ENCODE data around the gene GRHL1.

GRHL1 gene

DNA sequence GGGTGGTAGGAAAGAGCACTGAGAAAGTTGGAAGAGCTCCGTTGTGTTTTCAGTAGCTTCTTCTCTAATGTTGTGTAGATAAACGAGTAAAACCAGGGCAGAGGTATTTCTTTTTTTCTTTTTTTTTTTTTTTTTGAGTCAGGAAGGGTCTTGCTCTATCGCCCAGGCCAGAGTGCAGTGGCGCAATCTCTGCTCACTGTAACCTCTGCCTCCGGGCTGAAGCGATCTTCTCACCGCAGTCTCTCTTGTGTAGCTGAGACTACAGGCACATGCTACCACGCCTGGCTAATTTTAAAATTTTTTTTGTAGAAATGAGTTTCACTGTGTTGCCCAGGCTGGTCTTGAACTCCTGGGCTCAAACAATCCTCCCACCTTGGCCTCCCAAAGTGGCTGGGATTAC lies 6.6 kb downstream of the GRHL1 start:
- H3K27me3 ChIP-seq (ENCODE audit: insufficient read depth, insufficient read length): peaks cover 20% of the 10 kb centered on the region
- TF ChIP-seq YY1 (IDR thresholded peaks at IDR 0.05; ENCODE audit: insufficient read depth, insufficient read length) (no peak), SUZ12 (IDR thresholded peaks at IDR 0.05; ENCODE audit: extremely low read depth, insufficient read depth, insufficient read length) (no peak), ZNF274 (IDR thresholded peaks at IDR 0.05; ENCODE audit: low read depth, low read length) (no peak)

GRCh38 chr2:9959262-9959661 lies 7.8 kb downstream of the GRHL1 start:
- TF ChIP-seq YY1 (IDR thresholded peaks at IDR 0.05; ENCODE audit: insufficient read depth, insufficient read length): no peak
- no peak for TF ChIP-seq ZNF274 (IDR thresholded peaks at IDR 0.05; ENCODE audit: low read depth, low read length)
- TF ChIP-seq SUZ12 (IDR thresholded peaks at IDR 0.05; ENCODE audit: extremely low read depth, insufficient read depth, insufficient read length): no peak
- no peak overlapping the region for H3K4me3 ChIP-seq (ENCODE audit: insufficient read length, low read depth)
- H3K27me3 ChIP-seq (ENCODE audit: insufficient read depth, insufficient read length): peaks cover 9% of the 10 kb centered on the region
- no peak overlapping the region for H3K9ac ChIP-seq (ENCODE audit: insufficient read length, low read depth)
- no peaks in the 10 kb centered on the region for H3K36me3 ChIP-seq (ENCODE audit: insufficient read depth, insufficient read length, low read length)
- DNase-seq (ENCODE audit: low read depth, low spot score): no peak
- no peaks in the 10 kb centered on the region for H3K9me3 ChIP-seq (ENCODE audit: insufficient read depth, low read length)
- H3K4me1 ChIP-seq (ENCODE audit: insufficient read depth, insufficient read length): no peaks in the 10 kb centered on the region

More for the DNA sequence above, 6.6 kb downstream of the GRHL1 start:
- no peaks in the 10 kb centered on the region for H3K4me1 ChIP-seq (ENCODE audit: insufficient read depth, insufficient read length)
- no peaks in the 10 kb centered on the region for H3K36me3 ChIP-seq (ENCODE audit: insufficient read depth, insufficient read length, low read length)
- no peak for DNase-seq (ENCODE audit: low read depth, low spot score)
- no peak overlapping the region for H3K9ac ChIP-seq (ENCODE audit: insufficient read length, low read depth)
- H3K9me3 ChIP-seq (ENCODE audit: insufficient read depth, low read length): no peaks in the 10 kb centered on the region
- H3K4me3 ChIP-seq (ENCODE audit: insufficient read length, low read depth): no peak overlapping the region

DNA sequence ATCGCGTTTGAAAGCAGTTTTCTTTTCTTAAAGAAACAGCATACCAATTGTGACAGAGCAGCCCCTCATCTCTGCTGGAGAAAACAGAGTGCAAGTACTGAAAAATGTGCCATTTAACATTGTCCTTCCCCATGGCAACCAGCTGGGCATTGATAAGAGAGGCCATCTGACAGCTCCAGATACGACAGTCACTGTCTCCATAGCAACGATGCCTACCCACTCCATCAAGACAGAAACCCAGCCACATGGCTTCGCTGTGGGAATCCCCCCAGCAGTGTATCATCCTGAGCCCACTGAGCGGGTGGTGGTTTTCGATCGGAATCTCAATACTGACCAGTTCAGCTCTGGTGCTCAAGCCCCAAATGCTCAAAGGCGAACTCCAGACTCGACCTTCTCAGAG lies 9.5 kb downstream of the GRHL1 start:
- TF ChIP-seq SUZ12 (IDR thresholded peaks at IDR 0.05; ENCODE audit: extremely low read depth, insufficient read depth, insufficient read length) (no peak), YY1 (IDR thresholded peaks at IDR 0.05; ENCODE audit: insufficient read depth, insufficient read length) (no peak), ZNF274 (IDR thresholded peaks at IDR 0.05; ENCODE audit: low read depth, low read length) (no peak)

DNA sequence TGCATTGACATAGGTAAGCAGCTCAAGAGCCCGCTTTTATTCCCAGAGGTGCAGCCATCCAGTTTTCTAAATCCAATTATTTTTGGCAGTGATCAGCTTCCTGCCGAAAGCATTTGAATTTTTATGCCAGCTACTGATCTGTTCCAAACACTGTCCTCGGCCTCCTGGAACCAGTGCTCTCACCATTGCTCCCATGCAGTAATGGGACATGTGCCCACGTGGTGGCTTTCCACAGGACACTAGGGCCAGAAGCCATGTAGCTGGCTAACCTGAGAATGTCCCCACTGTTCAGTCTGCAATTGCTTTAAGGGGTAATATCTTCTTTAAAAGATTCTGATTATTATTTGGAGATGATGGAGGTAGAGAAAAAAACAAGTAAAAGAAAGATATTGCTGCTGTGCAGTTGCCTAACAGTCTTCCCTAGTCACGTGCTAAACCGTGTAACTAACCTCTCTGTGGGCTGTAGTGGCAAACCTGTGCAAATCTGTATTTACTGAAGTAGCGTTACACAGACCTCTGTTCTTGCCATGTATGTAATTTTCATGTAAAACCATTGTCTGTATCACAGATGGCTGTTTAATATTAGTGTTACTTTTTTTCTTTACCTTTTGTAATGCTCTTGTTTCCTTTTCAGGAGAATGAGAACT lies 13.0 kb downstream of the GRHL1 start:
- DNase-seq (ENCODE audit: low read depth, low spot score): no peak
- Histone ChIP-seq H3K4me1 (ENCODE audit: insufficient read depth, insufficient read length) (no peaks in the 10 kb centered on the region), H3K27me3 (ENCODE audit: insufficient read depth, insufficient read length) (no peaks in the 10 kb centered on the region), H3K36me3 (ENCODE audit: insufficient read depth, insufficient read length, low read length) (no peaks in the 10 kb centered on the region), H3K9ac (ENCODE audit: insufficient read length, low read depth) (no peak overlapping the region), H3K4me3 (ENCODE audit: insufficient read length, low read depth) (no peak overlapping the region), H3K9me3 (ENCODE audit: insufficient read depth, low read length) (no peaks in the 10 kb centered on the region)
- TF ChIP-seq ZNF274 (IDR thresholded peaks at IDR 0.05; ENCODE audit: low read depth, low read length) (no peak), SUZ12 (IDR thresholded peaks at IDR 0.05; ENCODE audit: extremely low read depth, insufficient read depth, insufficient read length) (no peak), YY1 (IDR thresholded peaks at IDR 0.05; ENCODE audit: insufficient read depth, insufficient read length) (no peak)

More for the DNA sequence above, 9.5 kb downstream of the GRHL1 start:
- Histone ChIP-seq H3K4me1 (ENCODE audit: insufficient read depth, insufficient read length) (no peaks in the 10 kb centered on the region), H3K36me3 (ENCODE audit: insufficient read depth, insufficient read length, low read length) (no peaks in the 10 kb centered on the region), H3K4me3 (ENCODE audit: insufficient read length, low read depth) (no peak overlapping the region), H3K27me3 (ENCODE audit: insufficient read depth, insufficient read length) (no peaks in the 10 kb centered on the region), H3K9me3 (ENCODE audit: insufficient read depth, low read length) (no peaks in the 10 kb centered on the region), H3K9ac (ENCODE audit: insufficient read length, low read depth) (no peak overlapping the region)
- DNase-seq (ENCODE audit: low read depth, low spot score): no peak

DNA sequence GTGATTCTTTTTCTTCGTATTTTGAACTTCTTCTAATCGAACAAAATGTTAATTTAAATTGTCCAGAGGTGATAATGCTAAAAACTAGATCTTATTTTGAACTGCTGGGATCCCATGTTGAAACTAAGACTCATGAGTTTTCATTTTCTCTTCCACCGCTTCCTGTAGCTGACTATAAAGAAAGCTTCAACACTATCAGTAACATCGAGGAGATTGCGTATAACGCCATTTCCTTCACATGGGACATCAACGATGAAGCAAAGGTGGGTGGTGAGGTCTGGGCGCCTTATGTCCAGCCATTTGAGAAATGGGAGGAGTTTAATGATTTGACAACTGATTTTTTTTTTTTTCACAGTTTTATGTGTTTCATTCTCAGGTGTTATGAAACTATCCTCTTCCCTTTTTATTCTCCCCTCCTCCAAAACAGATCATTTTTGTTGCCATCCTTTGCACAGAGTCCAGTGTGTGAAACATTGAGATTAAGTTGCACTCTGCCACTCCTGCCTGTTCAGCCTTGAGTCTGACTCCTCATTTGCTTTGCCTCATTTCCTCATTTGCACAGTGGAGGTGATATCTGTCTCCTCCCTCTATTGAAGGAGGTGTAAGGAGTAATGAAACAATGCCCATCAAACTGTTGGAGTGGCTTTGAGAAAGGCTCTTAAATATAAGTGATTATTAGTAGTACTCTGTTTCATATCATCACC lies 13.8 kb downstream of the GRHL1 start:
- H3K9ac ChIP-seq (ENCODE audit: insufficient read length, low read depth): no peak overlapping the region
- no peak for DNase-seq (ENCODE audit: low read depth, low spot score)
- no peaks in the 10 kb centered on the region for H3K36me3 ChIP-seq (ENCODE audit: insufficient read depth, insufficient read length, low read length)
- H3K4me1 ChIP-seq (ENCODE audit: insufficient read depth, insufficient read length): no peaks in the 10 kb centered on the region
- H3K9me3 ChIP-seq (ENCODE audit: insufficient read depth, low read length): no peaks in the 10 kb centered on the region
- H3K4me3 ChIP-seq (ENCODE audit: insufficient read length, low read depth): no peak overlapping the region
- no peak for TF ChIP-seq SUZ12 (IDR thresholded peaks at IDR 0.05; ENCODE audit: extremely low read depth, insufficient read depth, insufficient read length)
- TF ChIP-seq YY1 (IDR thresholded peaks at IDR 0.05; ENCODE audit: insufficient read depth, insufficient read length): no peak
- no peak for TF ChIP-seq ZNF274 (IDR thresholded peaks at IDR 0.05; ENCODE audit: low read depth, low read length)
- H3K27me3 ChIP-seq (ENCODE audit: insufficient read depth, insufficient read length): no peaks in the 10 kb centered on the region

DNA sequence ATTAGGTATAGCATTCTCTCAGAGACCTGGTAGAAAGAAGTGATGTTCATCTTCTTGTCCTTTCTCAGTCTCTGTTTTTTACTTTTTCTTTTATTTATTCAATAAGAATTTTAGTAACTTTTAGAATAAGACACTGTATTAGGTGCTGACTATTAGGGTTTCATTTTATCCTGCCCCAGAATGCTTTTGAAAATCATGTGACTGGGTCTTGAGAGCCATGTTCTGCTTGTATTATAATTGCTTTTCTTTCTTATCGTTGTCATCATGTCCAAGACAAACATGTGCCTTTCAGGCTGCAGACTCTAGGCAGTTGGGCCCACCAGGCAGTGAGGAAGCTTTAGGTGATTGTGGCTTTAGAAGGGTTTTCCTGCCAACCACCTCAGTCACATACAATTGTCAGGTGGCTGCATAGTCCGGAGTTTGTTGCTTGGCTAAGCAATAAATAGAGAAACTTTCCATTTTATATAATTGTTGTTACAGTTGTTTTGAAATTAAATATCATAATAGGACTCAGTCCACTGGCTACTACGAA lies 15.1 kb downstream of the GRHL1 start:
- H3K9ac ChIP-seq (ENCODE audit: insufficient read length, low read depth): no peak overlapping the region
- no peak for DNase-seq (ENCODE audit: low read depth, low spot score)
- no peaks in the 10 kb centered on the region for H3K9me3 ChIP-seq (ENCODE audit: insufficient read depth, low read length)
- H3K4me1 ChIP-seq (ENCODE audit: insufficient read depth, insufficient read length): no peaks in the 10 kb centered on the region
- no peak overlapping the region for H3K4me3 ChIP-seq (ENCODE audit: insufficient read length, low read depth)
- no peaks in the 10 kb centered on the region for H3K36me3 ChIP-seq (ENCODE audit: insufficient read depth, insufficient read length, low read length)
- no peaks in the 10 kb centered on the region for H3K27me3 ChIP-seq (ENCODE audit: insufficient read depth, insufficient read length)
- TF ChIP-seq ZNF274 (IDR thresholded peaks at IDR 0.05; ENCODE audit: low read depth, low read length): no peak
- TF ChIP-seq SUZ12 (IDR thresholded peaks at IDR 0.05; ENCODE audit: extremely low read depth, insufficient read depth, insufficient read length): no peak
- TF ChIP-seq YY1 (IDR thresholded peaks at IDR 0.05; ENCODE audit: insufficient read depth, insufficient read length): no peak

DNA sequence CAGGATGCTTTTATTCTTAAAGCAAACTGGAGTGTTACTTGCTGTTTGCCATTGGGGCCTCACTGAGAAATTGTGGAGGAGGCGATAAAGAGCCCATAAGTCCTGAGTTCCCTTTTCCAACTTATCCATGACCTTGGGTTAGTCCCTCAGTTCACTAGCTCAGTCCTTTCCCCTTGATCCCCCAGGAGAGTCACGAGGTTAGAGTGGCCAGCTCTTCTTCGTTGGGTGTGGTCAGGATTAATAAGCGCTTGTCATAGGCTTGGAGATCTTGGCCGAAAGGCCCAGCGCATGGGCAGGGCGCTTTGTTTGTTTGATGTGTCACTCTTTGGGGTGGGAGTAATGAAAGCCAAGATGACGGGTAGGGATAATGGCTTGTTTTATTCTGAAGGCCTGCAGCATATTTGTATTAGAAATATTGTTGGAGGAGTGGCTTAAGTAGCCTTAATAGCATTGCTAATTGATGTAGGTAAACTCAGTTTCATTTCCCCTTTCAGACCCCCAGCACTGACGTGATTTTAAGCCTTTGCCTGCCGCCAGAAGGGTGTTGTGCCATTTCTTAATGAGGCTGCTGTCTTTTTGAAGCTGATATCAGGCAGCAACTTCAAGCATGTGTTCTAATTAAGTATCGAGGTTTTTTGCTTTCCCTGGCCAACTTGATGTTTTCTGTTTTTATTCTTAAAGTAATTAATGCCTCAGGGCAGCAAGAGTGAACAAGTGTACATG lies 15.7 kb downstream of the GRHL1 start:
- Histone ChIP-seq H3K4me3 (ENCODE audit: insufficient read length, low read depth) (no peak overlapping the region), H3K27me3 (ENCODE audit: insufficient read depth, insufficient read length) (no peaks in the 10 kb centered on the region), H3K36me3 (ENCODE audit: insufficient read depth, insufficient read length, low read length) (no peaks in the 10 kb centered on the region), H3K9ac (ENCODE audit: insufficient read length, low read depth) (no peak overlapping the region), H3K4me1 (ENCODE audit: insufficient read depth, insufficient read length) (no peaks in the 10 kb centered on the region), H3K9me3 (ENCODE audit: insufficient read depth, low read length) (no peaks in the 10 kb centered on the region)
- TF ChIP-seq ZNF274 (IDR thresholded peaks at IDR 0.05; ENCODE audit: low read depth, low read length) (no peak), SUZ12 (IDR thresholded peaks at IDR 0.05; ENCODE audit: extremely low read depth, insufficient read depth, insufficient read length) (no peak), YY1 (IDR thresholded peaks at IDR 0.05; ENCODE audit: insufficient read depth, insufficient read length) (no peak)
- no peak for DNase-seq (ENCODE audit: low read depth, low spot score)
